GM18498 (cell line): ENCODE data around the gene PGLYRP2.
A peak's percentile ranks its signal among the peaks of the same experiment; 100 is the strongest.
"Not testable (repeated sequence)": the region's sequence is repeated elsewhere in the genome, so short reads cannot be mapped to it uniquely, and the experiment has no call there.

ENCODE experiments used
- ATAC-seq: cut with Tn5 transposase; IDR thresholded peaks from one replicate; pipeline ENCODE4 v1.9.1; 2021; ENCODE audit warnings: mild to moderate bottlenecking, moderate library complexity; ENCODE audit not compliant: unreplicated experiment

The PGLYRP2 gene

DNA sequence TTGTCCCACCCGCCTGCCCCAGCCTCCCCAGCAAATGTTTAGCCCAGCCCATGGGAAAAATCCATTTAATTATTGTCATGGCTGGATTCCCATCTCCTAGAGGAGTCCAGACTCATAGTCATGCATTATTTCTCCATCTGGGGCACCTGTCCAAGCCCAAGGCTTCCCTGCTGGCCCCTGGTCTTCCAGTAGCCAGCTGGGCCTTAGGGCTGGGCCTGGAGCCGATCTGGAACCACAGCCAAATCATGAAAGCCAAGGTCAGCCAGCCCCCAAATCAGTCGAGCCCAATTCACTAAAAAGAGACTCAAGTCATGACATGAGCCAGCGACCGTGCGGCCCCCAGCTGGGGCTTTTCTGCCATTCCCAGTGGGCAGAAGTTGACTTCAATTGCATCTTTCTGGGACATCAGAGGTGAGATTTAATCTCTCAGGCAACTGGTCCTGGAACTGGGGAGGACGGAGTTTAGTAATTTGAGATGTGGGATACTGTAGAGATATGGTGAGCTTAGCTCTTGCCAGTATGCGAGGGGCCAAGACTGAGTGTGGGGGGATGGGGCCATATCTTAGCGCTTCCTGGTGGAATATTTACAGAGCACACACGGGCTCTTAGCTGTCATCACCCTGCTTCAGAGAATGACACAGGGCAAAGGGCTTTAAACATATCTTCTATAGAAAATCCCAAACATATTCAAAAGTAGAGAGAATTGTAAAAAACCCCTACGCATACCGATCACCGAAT lies 9.4 kb upstream of the PGLYRP2 start:
- ATAC-seq, result no peak

DNA sequence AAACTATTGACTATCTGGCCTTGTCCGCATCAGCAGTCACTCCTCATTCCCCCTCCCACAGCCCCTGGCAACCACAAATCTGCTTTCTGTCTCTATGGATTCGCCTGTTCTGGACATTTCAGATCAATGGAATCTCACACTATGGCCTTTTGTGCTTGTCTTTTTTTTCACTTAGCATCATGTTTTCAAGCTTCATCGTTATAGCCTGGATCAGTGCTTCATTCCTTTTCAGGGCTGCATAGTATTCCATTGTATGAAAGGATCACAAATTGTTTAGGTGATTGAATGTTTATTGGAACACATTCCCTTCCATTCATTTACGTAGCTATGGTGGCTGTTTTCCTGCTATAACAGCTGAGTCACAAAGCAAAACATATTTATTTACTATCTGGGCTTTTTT lies 7.7 kb upstream of the PGLYRP2 start:
- ATAC-seq, result no peak

DNA sequence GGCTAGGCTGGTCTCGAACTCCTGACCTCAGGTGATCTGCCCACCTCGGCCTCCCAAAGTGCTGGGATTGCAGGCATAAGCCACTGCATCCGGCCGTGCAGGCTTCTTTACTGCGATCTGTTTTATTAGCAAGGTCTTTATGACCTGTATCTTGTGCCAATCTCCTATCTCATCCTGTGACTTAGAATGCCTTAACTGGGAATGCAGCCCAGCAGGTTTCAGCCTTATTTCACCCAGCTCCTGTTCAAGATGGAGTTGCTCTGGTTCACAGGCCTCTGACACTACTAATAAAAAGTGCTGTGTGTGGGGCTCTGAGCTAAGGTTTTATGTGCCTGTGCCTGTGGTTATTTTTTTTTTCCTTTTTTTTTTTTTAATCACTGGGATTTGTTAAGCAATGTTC lies 6.5 kb upstream of the PGLYRP2 start:
- not testable (repeated sequence) for ATAC-seq

DNA sequence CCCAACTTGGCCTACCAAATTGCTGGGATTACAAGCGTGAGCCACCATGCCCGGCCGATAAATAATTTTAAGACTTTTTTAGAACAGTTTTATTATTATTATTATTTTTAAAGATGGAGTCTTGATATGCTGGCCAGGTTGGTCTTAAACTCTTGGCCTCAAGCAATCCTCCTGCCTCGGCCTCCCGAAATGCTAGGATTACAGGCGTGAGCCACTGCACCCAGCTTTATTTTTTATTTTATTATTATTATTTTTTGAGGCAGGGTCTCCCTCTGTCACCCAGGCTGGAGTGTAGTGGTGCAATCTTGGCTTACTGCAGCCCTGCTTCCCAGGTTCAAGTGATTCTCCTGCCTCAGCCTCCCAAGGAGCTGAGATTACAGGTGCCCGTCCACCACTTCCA lies 1.7 kb upstream of the PGLYRP2 start:
- ATAC-seq, result not testable (repeated sequence)

- no peak for ATAC-seq
Measured at GRCh38 chr19:15476325-15476724, 3.0 kb downstream of the PGLYRP2 start.

DNA sequence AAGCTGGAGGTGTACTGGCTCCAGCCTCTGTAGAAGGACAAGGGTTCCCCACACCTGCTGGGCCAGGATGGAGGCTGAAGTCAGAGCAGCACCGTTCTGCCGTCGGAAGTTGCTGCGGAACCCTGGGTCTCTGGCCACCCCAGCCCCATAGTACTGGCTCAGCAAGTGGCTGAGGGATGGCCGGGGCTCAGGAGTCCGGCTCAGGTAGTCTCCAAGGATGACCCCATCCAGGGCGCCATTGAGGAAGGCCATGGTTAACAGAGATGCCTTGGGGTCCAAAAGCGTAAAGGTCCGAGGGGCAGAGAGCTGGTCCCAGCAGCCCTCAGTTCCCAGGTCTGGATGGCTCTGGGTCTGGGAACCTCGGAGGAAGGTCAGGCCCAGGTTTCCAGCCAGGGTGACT lies 3.7 kb downstream of the PGLYRP2 start:
- no peak for ATAC-seq

- no peak for ATAC-seq
Measured at GRCh38 chr19:15475169-15475568, 4.1 kb downstream of the PGLYRP2 start.

GRCh38 chr19:15473821-15474220 lies 5.5 kb downstream of the PGLYRP2 start:
- not testable (repeated sequence) for ATAC-seq

- ATAC-seq, result no peak
Measured at GRCh38 chr19:15471639-15472101, 7.6 kb downstream of the PGLYRP2 start.

GRCh38 chr19:15469513-15470297 lies 9.6 kb downstream of the PGLYRP2 start:
- ATAC-seq, result no peak

DNA sequence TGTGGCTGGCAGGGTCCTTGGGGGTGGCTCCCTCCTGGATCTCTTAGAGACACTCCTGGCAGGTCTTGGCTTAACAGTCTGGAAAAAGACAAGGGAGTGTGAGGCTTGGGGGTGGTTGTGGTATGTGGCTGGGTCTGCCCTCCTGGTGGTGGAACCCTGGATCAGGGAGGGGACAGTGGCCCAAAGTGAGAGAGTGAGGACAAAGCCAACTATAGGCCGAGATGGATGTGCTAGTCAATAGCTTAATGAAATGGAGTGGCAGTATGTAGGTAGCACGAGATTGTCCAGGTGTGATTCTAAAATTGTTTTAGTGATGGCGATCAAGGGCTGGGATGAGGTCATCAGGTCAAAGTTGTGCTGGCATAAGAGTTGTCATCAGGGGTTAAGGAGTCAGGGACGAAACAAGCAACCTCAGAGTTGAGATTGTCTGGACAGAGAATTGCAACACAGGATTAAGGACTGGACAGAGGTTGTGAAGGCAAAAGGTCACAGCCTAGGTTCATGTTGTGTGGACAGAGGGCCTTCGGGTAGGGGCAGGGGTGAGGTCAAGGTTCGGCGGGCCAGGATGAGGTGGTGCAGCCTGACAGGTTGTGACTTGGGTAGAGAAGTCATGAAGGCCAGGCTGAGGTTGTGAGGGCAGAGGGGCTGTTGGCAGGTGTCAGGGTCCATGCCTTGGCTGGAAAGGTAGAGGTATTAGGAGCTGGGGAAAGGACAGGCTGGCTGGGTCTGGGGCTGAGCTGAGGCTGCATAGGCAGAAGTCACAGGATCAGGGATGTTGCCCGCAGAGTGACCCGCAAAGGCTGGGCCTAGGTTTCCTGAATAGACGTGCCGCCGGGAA lies 10.4 kb downstream of the PGLYRP2 start:
- no peak for ATAC-seq

DNA sequence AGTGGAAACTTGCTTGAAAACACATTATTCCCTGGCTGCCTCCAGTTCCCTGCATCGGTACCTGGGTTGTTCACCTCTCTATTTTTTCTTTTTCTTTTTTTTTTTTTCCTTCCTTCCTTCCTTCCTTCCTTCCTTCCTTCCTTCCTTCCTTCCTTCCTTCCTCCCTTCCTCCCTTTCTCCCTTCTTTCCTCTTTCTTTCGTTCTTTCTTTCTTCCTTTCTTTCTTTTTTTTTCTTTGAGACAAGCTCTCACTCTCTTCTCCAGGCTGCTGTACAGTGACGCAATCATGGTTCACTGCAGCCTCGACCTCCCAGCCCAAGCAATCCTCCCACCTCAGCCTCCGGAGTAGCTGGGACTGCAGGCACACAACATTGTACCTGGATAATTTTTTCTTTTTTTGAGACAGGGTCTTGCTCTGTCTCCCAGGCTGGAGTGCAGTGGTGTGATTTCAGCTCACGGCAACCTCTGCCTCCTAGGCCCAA lies 11.5 kb downstream of the PGLYRP2 start:
- ATAC-seq, result no peak

DNA sequence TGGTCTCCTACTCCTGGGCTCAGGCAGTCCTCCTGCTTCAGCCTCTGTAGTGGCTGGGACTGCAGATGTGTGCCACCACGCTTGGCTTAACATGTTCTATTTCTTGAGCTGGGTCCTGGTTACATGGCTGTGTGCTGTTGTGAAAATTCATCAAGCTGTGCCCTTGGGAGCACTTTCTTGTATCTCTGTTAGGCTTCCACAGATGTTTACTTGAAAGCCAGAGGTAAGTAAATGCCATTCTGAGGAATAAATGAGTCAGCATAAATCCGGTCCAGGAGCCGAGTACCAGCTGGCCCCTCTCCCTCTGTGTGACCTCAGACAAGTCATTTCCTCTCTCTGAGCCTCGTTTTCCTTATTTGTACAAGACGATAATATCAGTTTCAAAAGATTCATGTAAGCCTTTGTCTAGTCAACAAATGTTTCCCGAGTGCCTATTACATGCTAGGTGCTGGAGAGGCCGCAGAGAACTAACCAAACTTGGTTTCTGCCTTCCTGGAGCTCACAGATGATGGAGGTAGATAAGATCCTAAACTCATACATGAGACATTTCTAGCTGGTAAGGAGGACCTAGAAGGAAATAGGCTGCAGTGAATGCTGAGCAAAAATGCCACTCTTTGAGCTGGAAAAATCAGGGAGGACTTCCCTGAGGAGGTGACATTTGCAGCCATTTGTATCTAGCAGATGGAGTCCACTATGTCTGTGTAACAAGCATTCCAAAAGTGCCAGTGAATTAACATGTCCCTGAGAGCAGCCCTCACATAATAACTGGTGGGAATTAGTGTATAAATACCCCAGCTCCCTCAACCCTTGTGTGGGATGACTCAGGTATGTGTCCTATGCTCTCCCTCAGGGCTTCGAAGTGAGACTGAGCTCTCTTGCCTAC lies 12.2 kb downstream of the PGLYRP2 start:
- ATAC-seq, result peak; percentile 70

- ATAC-seq, result peak; percentile 49
Measured at GRCh38 chr19:15464394-15465385, 14.6 kb downstream of the PGLYRP2 start, which contains the start of gene RASAL3. Gene RASAL3, minus strand, starts transcription at chr19:15464544. Its CDS starts 186 bp downstream, at chr19:15464358.

DNA sequence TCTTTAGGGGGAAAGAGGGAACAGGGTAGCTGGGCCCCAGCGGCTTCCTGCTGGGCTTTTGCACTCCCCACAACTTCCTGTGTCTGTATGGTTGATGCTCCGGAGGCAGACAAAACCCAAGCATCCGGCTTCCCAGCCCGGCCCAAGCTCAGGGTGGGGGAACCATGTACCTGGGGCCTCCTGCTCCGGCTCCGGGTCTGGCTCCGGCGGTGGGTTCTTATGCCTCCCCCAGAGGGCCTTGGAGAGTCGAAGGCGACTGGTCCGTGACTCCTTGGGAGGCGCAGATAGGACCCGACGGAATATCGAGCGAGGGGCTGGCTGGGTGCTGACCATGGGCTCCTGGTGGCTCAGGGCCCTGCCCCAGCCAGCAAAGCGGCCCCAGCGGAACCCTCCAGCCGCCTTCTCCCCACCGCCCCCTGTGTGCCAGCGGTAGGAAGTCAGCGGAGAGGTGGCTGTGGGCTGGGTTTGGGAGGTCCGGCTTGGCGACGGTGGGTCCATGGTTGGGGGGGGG lies 15.4 kb downstream of the PGLYRP2 start:
- ATAC-seq, result peak; percentile 60

DNA sequence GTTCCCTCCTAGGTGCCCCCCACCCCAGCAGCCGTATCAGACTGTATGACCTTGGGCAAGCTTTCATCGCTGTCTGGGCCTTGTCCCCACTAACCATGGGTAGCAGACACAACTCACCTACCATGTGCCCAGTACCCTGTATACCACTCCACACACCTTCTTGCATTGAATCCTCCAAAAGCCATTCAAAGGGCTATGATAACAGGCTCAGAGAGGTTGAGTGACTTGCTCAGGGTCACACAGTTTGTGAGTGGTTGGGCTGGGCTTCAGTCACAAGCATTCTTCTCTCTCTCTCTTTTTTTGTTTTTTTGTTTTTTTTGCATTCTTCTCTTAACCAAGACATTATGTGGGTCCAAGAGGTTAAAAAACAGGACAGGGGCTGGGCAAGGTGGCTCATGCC lies 17.6 kb downstream of the PGLYRP2 start:
- ATAC-seq, result no peak

- no peak for ATAC-seq
Measured at GRCh38 chr19:15457701-15458484, 21.4 kb downstream of the PGLYRP2 start.
